ENCODE measurements around the gene FUCA1. TPM values are rescaled to one million over a fixed set of nuclear protein-coding genes. Genes with fewer than 3 reads are reported as not detected.

Gene FUCA1
- total RNA-seq, 2 experiments from 2014 or later: 5.6 to 6.5 TPM

Other genes with a start within 250 kb of the FUCA1 start
- gene RPL11, start 176.5 kb downstream of the FUCA1 start, total RNA-seq: 1,000 to 10,000 TPM in 1 of 2 experiments, 100 to 1,000 TPM in 1; 844 to 1,001 TPM
- gene ELOA, start 124.8 kb downstream of the FUCA1 start, total RNA-seq: 10 to 100 TPM; 30.1 to 40.7 TPM
- 10 to 100 TPM; 52.9 to 67.1 TPM for gene PITHD1, start 89.9 kb downstream of the FUCA1 start, total RNA-seq
- 10 to 100 TPM; 75.7 to 87.2 TPM for gene LYPLA2, start 77.1 kb downstream of the FUCA1 start, total RNA-seq
- 10 to 100 TPM; 39.0 to 41.2 TPM for gene GALE, start 67.5 kb downstream of the FUCA1 start, total RNA-seq
- 10 to 100 TPM; 23.8 to 29.0 TPM for gene HMGCL, start 42.9 kb downstream of the FUCA1 start, total RNA-seq
- under 1 TPM; 0.14 to 0.47 TPM for gene CNR2, start 45.1 kb upstream of the FUCA1 start, total RNA-seq
- 100 to 1,000 TPM; 139 to 147 TPM for gene PNRC2, start 91.5 kb upstream of the FUCA1 start, total RNA-seq
- gene SRSF10, start 112.0 kb upstream of the FUCA1 start, total RNA-seq: 100 to 1,000 TPM; 221 to 226 TPM
- not detected for gene MYOM3, start 243.8 kb upstream of the FUCA1 start, total RNA-seq